Fibroblast of villous mesenchyme (primary cell): ENCODE data around the gene ST6GALNAC3. TPM values are rescaled to one million over a fixed set of nuclear protein-coding genes. Genes with fewer than 3 reads are reported as not detected.
A peak's percentile ranks its signal among the peaks of the same experiment; 100 is the strongest.

ENCODE experiments used
- DNase-seq: peaks from one replicate; pipeline ENCODE4 v3.0.0-alpha.2; 2010; ENCODE audit warnings: low read depth
- H3K4me3 ChIP-seq: 2 replicates; pipeline ENCODE4 v1.5.1; 2011; ENCODE audit warnings: low read depth, mild to moderate bottlenecking, low read length
- total RNA-seq: library from RNA; depleted of rRNA; stranded (reverse); fragments of >200 nt; gene quantifications from 2 replicates; pipeline ENCODE4 v1.2.3, GENCODE V29; 2012
- TF ChIP-seq, protein P1 (sequence below): IDR thresholded peaks from 2 replicates; pipeline ENCODE4 v1.5.1; 2012; ENCODE audit warnings: low read depth, mild to moderate bottlenecking, low read length; ENCODE audit not compliant: insufficient read depth

Gene ST6GALNAC3
- total RNA-seq, 1 donor = 1.3 TPM

DNA sequence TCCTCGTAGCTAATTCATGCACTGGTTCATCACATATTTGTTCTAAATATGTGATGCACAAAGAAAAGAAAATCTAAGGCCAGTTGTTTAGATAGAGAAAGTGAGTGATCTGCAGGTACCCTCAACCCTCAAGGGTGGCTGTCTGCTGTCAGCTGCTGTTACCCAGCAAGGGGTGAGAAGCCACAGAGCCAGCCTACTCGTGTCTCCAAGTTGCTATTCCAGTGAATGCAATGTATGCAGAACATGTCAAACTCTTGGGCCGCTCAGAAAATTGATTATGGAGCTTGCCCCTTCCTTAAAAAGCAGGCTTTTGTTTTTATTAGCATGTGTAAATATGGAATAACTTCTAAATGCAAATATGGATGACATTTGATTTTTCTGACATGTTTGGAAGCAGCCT, 456.4 kb downstream of the ST6GALNAC3 start:
- no peak overlapping the region for H3K4me3 ChIP-seq

DNA sequence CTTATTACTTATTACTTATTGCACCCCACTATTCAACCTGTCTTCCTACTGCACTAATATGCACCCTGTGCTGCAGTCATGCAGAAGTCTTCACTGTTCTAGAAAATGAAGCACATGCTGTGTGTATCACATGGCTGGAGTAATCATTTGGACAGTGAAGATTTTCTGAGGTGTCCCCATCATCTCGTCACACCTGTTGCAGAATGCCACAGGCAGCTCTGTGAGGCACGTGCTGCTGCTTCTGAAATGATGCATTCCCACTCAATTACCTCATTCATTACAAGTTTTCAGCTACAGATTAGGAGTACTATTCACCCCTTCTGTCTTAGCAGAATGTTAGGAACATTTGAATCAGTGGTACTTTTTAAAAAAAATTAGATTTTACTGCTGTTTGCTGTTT, 467.1 kb downstream of the ST6GALNAC3 start:
- H3K4me3 ChIP-seq = no peak overlapping the region
- no peak for DNase-seq
- TF ChIP-seq, protein P1, sequence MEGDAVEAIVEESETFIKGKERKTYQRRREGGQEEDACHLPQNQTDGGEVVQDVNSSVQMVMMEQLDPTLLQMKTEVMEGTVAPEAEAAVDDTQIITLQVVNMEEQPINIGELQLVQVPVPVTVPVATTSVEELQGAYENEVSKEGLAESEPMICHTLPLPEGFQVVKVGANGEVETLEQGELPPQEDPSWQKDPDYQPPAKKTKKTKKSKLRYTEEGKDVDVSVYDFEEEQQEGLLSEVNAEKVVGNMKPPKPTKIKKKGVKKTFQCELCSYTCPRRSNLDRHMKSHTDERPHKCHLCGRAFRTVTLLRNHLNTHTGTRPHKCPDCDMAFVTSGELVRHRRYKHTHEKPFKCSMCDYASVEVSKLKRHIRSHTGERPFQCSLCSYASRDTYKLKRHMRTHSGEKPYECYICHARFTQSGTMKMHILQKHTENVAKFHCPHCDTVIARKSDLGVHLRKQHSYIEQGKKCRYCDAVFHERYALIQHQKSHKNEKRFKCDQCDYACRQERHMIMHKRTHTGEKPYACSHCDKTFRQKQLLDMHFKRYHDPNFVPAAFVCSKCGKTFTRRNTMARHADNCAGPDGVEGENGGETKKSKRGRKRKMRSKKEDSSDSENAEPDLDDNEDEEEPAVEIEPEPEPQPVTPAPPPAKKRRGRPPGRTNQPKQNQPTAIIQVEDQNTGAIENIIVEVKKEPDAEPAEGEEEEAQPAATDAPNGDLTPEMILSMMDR = no peak

More for the DNA sequence above, 456.4 kb downstream of the ST6GALNAC3 start:
- TF ChIP-seq, protein P1 = no peak
- DNase-seq = no peak

DNA sequence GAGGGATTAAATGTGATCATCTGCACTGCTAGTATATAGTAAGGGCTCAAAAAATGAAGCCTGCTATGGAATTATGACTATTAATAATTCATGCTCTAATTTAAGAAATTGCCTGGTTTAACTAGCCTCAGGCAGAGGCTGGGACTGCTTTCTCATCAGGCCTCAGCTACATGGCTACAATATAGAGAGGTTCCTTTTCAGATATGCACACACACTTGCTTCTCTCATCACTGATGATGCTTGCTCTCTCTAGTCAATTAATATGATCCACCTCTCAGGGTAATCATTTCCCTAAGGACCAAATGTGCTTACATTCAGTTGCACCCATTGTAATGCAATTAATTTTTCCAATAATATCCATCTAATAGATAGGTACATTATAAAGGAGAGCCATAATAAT, 467.8 kb downstream of the ST6GALNAC3 start:
- no peak overlapping the region for H3K4me3 ChIP-seq
- no peak for DNase-seq
- TF ChIP-seq, protein P1 = no peak

DNA sequence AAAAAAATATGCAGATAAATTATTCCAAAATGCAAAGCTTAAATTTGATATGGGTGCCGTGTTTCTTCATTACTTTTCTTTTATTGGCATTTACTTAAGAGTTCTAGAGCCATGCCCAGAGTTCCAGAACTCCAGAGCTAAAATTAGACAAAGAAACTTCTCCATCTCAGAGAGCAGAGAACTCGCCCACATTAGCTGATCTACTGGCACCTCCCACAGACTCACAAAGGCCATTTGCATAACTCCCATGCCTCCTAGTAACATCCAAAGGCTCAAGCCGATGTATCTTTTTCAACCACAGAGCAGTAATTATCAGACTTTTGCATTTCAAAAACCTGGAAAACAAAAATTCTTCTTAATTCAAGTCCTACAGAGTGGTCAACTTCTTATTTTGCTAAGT, 468.9 kb downstream of the ST6GALNAC3 start:
- TF ChIP-seq, protein P1 = no peak
- DNase-seq = no peak
- no peak overlapping the region for H3K4me3 ChIP-seq

DNA sequence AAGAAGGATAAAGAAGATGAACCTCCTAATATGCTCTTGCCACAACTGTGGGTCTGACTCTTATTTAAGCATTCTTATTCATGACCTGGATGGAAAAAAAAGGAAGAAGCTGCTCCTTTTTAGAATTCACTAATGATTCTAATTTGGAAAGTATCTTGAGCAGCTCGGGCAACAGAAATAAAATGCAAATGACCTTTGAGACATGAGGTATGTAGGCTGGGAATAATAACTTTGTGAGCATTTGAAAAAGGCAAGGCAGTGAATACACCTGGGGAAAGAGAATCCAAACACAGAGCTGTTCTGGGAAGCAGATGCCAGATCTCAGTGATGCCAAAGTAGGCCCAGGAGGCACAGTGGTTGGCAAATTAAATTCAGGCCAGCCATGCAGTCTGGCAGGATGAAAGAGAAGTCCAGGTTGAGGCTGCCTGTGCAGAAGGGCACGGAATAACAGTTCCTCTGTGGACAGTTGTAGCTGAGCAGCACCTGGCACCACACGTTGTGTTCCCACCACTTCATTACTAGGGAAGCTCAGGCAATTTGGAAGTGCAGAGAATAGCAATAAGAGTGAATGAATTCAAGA, 471.9 kb downstream of the ST6GALNAC3 start:
- no peak overlapping the region for H3K4me3 ChIP-seq
- no peak for DNase-seq
- TF ChIP-seq, protein P1 = no peak

DNA sequence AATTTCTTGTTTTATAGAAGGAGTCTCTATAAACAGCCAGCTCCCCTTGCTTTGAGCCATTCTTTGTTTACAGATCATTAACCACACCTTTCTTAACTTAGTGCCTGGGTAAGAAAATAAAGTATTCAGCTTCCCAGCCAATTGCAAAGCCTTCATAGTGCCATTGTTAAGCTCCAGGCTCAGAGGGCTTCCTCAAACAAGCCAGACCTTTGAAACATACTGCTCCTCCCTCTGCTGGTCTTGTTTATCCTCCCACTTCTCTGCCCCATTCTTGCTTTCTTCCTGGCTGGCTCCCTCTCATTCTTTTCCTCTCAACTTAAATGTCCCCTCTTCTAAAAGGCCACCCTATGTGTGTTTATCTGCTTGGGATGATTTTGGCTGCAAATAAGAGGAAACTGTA, 473.4 kb downstream of the ST6GALNAC3 start:
- DNase-seq = peak; percentile 1
- TF ChIP-seq, protein P1 = no peak
- no peak overlapping the region for H3K4me3 ChIP-seq

DNA sequence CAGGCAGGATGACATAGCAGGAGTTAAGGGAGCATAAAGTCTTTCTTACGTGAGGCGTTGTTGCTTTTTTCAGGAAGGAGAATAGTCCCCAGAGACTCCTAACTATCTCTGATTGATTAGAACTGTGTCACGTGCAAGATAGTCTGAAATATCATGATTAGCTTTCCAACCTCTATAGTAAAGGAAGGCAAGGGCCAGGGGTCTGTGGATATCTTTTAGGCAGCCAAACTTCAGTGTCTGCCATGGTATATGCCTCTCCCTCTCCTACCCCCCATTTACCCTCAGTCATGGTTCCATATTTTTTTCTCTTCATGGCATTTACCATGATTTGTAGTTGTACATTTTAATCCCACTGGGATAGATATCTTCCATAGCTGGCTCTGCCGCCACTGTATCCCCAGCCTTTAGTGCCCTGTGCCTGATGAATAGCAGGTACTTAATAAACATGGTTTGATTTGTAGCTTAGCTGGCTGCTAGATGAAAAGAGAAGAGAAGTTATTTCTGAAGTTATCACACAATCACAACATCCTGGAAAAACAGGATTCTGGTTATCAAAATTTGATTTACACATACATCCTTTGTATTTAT, 474.1 kb downstream of the ST6GALNAC3 start:
- H3K4me3 ChIP-seq = no peak overlapping the region
- no peak for DNase-seq
- TF ChIP-seq, protein P1 = no peak
